Glutamatergic neuron (in vitro differentiated cells): ENCODE results near the gene LHFPL2. TPM values are rescaled to one million over a fixed set of nuclear protein-coding genes. Genes with fewer than 3 reads are reported as not detected.

Experiments used
- DNase-seq: peaks from one replicate; pipeline ENCODE4 v3.0.0; 2022
- H3K27ac Mint-ChIP-seq: one replicate; pipeline ENCODE4 v1.8.0; 2020; ENCODE audit warnings: mild to moderate bottlenecking, mixed read lengths, inconsistent platforms; ENCODE audit not compliant: unreplicated experiment
- H3K27me3 Mint-ChIP-seq: one replicate; pipeline ENCODE4 v1.8.0; 2020; ENCODE audit warnings: mild to moderate bottlenecking, moderate library complexity, mixed read lengths, inconsistent platforms; ENCODE audit not compliant: unreplicated experiment
- H3K36me3 Mint-ChIP-seq: one replicate; pipeline ENCODE4 v1.8.0; 2020; ENCODE audit warnings: mild to moderate bottlenecking, mixed read lengths, inconsistent platforms; ENCODE audit not compliant: unreplicated experiment
- H3K4me1 Mint-ChIP-seq: one replicate; pipeline ENCODE4 v1.8.0; 2020; ENCODE audit warnings: mild to moderate bottlenecking, low read depth, mixed read lengths, inconsistent platforms; ENCODE audit not compliant: unreplicated experiment
- H3K4me3 Mint-ChIP-seq: one replicate; pipeline ENCODE4 v1.8.0; 2020; ENCODE audit warnings: mild to moderate bottlenecking, mixed read lengths, inconsistent platforms; ENCODE audit not compliant: unreplicated experiment
- H3K9me3 Mint-ChIP-seq: one replicate; pipeline ENCODE4 v1.8.0; 2020; ENCODE audit warnings: mild to moderate bottlenecking, moderate library complexity, mixed read lengths, inconsistent platforms; ENCODE audit not compliant: unreplicated experiment
- total RNA-seq: library from RNA; stranded (reverse); fragmentation: NEBNext Ultra II Directional; extraction: Animal tissue kit (Norgen Biotek cat#: 25700); gene quantifications from one replicate; pipeline ENCODE4 v1.2.1, GENCODE V29; 2021; ENCODE audit not compliant: unreplicated experiment
- TF ChIP-seq, protein P1 (sequence below): fragments of 200-600 bp; sonication (generic); IDR thresholded peaks from one replicate; pipeline ENCODE4 v1.5.0; 2021; ENCODE audit not compliant: partially characterized antibody, unreplicated experiment

The LHFPL2 gene
- total RNA-seq, 1 donor from 2014 or later: 2.5 TPM

- Mint-ChIP-seq H3K36me3 (no peaks in the 10 kb centered on the region), H3K4me3 (no peak overlapping the region), H3K4me1 (peaks cover 35% of the 10 kb centered on the region), H3K27ac (no peak overlapping the region), H3K9me3 (no peaks in the 10 kb centered on the region), H3K27me3 (no peaks in the 10 kb centered on the region)
- TF ChIP-seq, protein P1, sequence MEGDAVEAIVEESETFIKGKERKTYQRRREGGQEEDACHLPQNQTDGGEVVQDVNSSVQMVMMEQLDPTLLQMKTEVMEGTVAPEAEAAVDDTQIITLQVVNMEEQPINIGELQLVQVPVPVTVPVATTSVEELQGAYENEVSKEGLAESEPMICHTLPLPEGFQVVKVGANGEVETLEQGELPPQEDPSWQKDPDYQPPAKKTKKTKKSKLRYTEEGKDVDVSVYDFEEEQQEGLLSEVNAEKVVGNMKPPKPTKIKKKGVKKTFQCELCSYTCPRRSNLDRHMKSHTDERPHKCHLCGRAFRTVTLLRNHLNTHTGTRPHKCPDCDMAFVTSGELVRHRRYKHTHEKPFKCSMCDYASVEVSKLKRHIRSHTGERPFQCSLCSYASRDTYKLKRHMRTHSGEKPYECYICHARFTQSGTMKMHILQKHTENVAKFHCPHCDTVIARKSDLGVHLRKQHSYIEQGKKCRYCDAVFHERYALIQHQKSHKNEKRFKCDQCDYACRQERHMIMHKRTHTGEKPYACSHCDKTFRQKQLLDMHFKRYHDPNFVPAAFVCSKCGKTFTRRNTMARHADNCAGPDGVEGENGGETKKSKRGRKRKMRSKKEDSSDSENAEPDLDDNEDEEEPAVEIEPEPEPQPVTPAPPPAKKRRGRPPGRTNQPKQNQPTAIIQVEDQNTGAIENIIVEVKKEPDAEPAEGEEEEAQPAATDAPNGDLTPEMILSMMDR: no peak
- DNase-seq: no peak
Observed at GRCh38 chr5:78526049-78526525, 122.5 kb downstream of the LHFPL2 start.

GRCh38 chr5:78523314-78524193, 125.0 kb downstream of the LHFPL2 start:
- Mint-ChIP-seq H3K27me3 (no peaks in the 10 kb centered on the region), H3K27ac (peak overlapping the region; percentile 74), H3K9me3 (peaks cover 3% of the 10 kb centered on the region), H3K4me3 (peak overlapping the region; percentile 30), H3K36me3 (no peaks in the 10 kb centered on the region), H3K4me1 (peaks cover 43% of the 10 kb centered on the region)
- TF ChIP-seq, protein P1: no peak
- no peak for DNase-seq

GRCh38 chr5:78522476-78523260, 125.9 kb downstream of the LHFPL2 start:
- H3K9me3 Mint-ChIP-seq: peaks cover 3% of the 10 kb centered on the region
- H3K27me3 Mint-ChIP-seq: no peaks in the 10 kb centered on the region
- H3K27ac Mint-ChIP-seq: peak overlapping the region; percentile 74
- H3K36me3 Mint-ChIP-seq: peaks cover 3% of the 10 kb centered on the region
- H3K4me3 Mint-ChIP-seq: peak overlapping the region; percentile 30
- peaks cover 43% of the 10 kb centered on the region for H3K4me1 Mint-ChIP-seq
- TF ChIP-seq, protein P1: no peak
- DNase-seq: no peak

- H3K27me3 Mint-ChIP-seq: no peaks in the 10 kb centered on the region
- TF ChIP-seq, protein P1: no peak
Observed at GRCh38 chr5:78521455-78521854, 127.1 kb downstream of the LHFPL2 start.

More at GRCh38 chr5:78521455-78521854, 127.1 kb downstream of the LHFPL2 start:
- Mint-ChIP-seq H3K4me3 (no peak overlapping the region), H3K27ac (no peak overlapping the region), H3K4me1 (peaks cover 43% of the 10 kb centered on the region), H3K9me3 (peaks cover 3% of the 10 kb centered on the region), H3K36me3 (peaks cover 11% of the 10 kb centered on the region)
- DNase-seq: no peak
